IPS DF 6.9 (cell line): ENCODE measurements around the gene NXPH2.
"Not testable (repeated sequence)": the region's sequence is repeated elsewhere in the genome, so short reads cannot be mapped to it uniquely, and the experiment has no call there.

ENCODE experiments used
- DNase-seq: peaks from one replicate; pipeline ENCODE4 v3.0.0-alpha.2; 2013; ENCODE audit warnings: low read depth, low spot score
- H3K27ac ChIP-seq: one replicate; pipeline ENCODE4 v1.5.1; 2013; ENCODE audit warnings: low read length, control low read depth
- H3K27me3 ChIP-seq: 2 replicates; pipeline ENCODE4 v1.6.1; 2013; ENCODE audit warnings: mild to moderate bottlenecking, low read length; ENCODE audit not compliant: control insufficient read depth, insufficient read depth
- H3K36me3 ChIP-seq: 2 replicates; pipeline ENCODE4 v1.6.1; 2013; ENCODE audit warnings: low read length; ENCODE audit not compliant: control insufficient read depth, insufficient read depth
- H3K4me1 ChIP-seq: 2 replicates; pipeline ENCODE4 v1.6.1; 2013; ENCODE audit warnings: low read length; ENCODE audit not compliant: control insufficient read depth, insufficient read depth
- H3K4me3 ChIP-seq: 2 replicates; pipeline ENCODE4 v1.5.1; 2013; ENCODE audit warnings: mild to moderate bottlenecking, low read length
- H3K9me3 ChIP-seq: 2 replicates; pipeline ENCODE4 v1.6.1; 2013; ENCODE audit warnings: low read length, inconsistent platforms; ENCODE audit not compliant: control insufficient read depth, insufficient read depth
- WGBS: extraction: QIAGEN DNeasy Blood & Tissue Kit; methylation state at CpG from one replicate; pipeline ENCODE4 v1.1.7; 2013; ENCODE audit warnings: mixed read lengths, missing lambda C conversion rate; ENCODE audit not compliant: insufficient read length, insufficient coverage; 5-methylcytosine and 5-hydroxymethylcytosine counted together

The NXPH2 gene

GRCh38 chr2:138760676-138761075, 19.5 kb downstream of the NXPH2 start:
- no peak overlapping the region for H3K27ac ChIP-seq
- no CpG with 5 or more reads among the region's 3 CpGs for WGBS
- H3K4me3 ChIP-seq: no peak overlapping the region
- no peaks in the 10 kb centered on the region for H3K27me3 ChIP-seq
- no peaks in the 10 kb centered on the region for H3K4me1 ChIP-seq
- DNase-seq: no peak
- H3K9me3 ChIP-seq: no peaks in the 10 kb centered on the region
- no peaks in the 10 kb centered on the region for H3K36me3 ChIP-seq

GRCh38 chr2:138757384-138757783, 22.8 kb downstream of the NXPH2 start:
- no CpG with 5 or more reads among the region's 2 CpGs for WGBS
- Histone ChIP-seq H3K36me3 (no peaks in the 10 kb centered on the region), H3K9me3 (no peaks in the 10 kb centered on the region), H3K4me3 (no peak overlapping the region), H3K4me1 (no peaks in the 10 kb centered on the region), H3K27me3 (no peaks in the 10 kb centered on the region), H3K27ac (no peak overlapping the region)
- DNase-seq: no peak

GRCh38 chr2:138752197-138752956, 27.8 kb downstream of the NXPH2 start:
- Histone ChIP-seq H3K9me3 (no peaks in the 10 kb centered on the region; the same call in 1 of the 2 replicates), H3K27ac (no peak overlapping the region), H3K4me3 (no peak overlapping the region), H3K36me3 (no peaks in the 10 kb centered on the region), H3K27me3 (no peaks in the 10 kb centered on the region), H3K4me1 (no peaks in the 10 kb centered on the region)
- no CpG with 5 or more reads among the region's 7 CpGs for WGBS
- no peak for DNase-seq

- WGBS: no CpG with 5 or more reads among the region's 3 CpGs
These were observed 35.5 kb downstream of the NXPH2 start for GRCh38 chr2:138744713-138745112.

DNA sequence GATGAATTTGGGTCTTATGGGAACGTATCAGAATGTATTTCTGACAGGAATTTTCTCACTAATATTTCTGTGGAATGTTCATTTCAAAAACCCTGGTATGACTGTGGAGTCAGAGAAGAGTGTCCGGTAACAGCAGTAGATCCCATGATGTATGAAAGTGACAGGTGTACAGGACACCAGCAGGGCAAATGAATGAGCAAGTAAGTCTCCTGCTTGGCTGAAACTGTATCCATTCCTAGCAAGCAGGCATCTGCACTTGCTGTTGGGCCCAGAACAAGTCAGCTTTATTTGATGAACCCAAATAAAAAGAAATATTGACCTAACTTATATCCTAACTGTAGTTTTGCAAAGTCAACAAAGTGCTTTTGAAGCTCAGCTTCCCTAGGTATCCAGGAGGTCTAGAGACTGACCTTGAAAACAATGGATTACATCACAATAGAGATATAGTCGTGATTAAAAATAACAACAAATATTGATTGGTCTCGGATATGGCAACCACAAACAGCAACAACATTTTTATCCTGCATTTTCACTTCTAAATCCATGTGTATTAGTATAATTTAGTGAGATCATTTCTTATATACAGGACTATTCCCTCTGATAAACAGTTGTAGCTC, 37.6 kb downstream of the NXPH2 start:
- H3K36me3 ChIP-seq: no peaks in the 10 kb centered on the region
- no peak for DNase-seq
- H3K27ac ChIP-seq: no peak overlapping the region
- WGBS: no CpG with 5 or more reads among the region's 4 CpGs
- H3K9me3 ChIP-seq: no peaks in the 10 kb centered on the region; the same call in 1 of the 2 replicates
- no peak overlapping the region for H3K4me3 ChIP-seq
- H3K27me3 ChIP-seq: no peaks in the 10 kb centered on the region
- H3K4me1 ChIP-seq: no peaks in the 10 kb centered on the region

More at GRCh38 chr2:138744713-138745112, 35.5 kb downstream of the NXPH2 start:
- Histone ChIP-seq H3K27me3 (no peaks in the 10 kb centered on the region), H3K4me3 (no peak overlapping the region), H3K9me3 (no peaks in the 10 kb centered on the region; the same call in 1 of the 2 replicates), H3K27ac (no peak overlapping the region), H3K4me1 (no peaks in the 10 kb centered on the region), H3K36me3 (no peaks in the 10 kb centered on the region)
- DNase-seq: no peak

DNA sequence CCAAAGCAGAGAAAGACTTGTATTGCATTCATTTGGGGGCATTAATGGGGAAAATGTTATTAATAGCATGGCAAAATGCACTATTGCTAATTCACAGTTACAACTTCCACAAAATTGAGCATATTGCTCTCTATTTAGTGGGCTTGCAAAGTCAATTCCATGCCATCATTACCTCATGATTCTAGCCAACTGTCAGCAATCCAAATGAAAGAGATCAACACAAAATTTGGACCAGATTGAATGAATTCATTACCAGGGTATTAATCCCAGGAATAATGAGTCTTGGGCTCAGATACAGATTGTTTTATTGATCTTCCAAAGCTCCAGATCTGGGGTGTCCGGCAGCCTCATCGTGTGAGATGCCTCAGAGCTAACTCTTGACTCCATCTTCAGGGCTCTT, 38.3 kb downstream of the NXPH2 start:
- WGBS: no CpG with 5 or more reads among the region's 2 CpGs
- Histone ChIP-seq H3K36me3 (no peaks in the 10 kb centered on the region), H3K27me3 (no peaks in the 10 kb centered on the region), H3K4me1 (no peaks in the 10 kb centered on the region), H3K27ac (no peak overlapping the region), H3K9me3 (peaks cover 2% of the 10 kb centered on the region), H3K4me3 (no peak overlapping the region)
- no peak for DNase-seq

DNA sequence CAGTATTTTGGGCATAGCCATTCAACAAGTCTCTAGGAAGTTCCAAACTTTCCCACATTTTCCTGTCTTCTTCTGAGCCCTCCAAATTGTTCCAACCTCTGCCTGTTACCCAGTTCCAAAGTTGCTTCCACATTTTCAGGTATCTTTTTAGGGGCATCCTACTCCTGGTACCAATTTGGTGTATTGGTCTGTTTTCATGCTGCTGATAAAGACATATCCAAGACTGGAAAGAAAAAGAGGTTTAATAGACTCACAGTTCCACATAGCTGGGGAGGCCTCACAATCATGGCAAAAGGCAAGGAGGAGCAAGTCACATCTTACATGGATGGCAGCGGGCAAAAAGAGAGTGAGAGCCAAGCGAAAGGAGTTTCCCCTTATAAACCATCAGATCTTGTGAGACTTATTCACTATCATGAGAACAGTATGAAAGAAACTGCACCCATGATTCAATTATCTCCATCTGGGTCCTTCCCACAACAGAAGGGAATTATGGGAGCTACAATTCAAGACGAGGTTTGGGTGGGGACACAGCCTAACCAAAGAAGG, 43.1 kb downstream of the NXPH2 start:
- WGBS: no CpG with 5 or more reads among the region's 3 CpGs
- not testable (repeated sequence) for H3K27ac ChIP-seq

GRCh38 chr2:138732651-138733050, 47.5 kb downstream of the NXPH2 start:
- no peaks in the 10 kb centered on the region for H3K4me1 ChIP-seq
- H3K4me3 ChIP-seq: no peak overlapping the region
- no CpG with 5 or more reads among the region's 1 CpG for WGBS
- H3K27ac ChIP-seq: no peak overlapping the region
- H3K27me3 ChIP-seq: no peaks in the 10 kb centered on the region
- peaks cover 2% of the 10 kb centered on the region for H3K9me3 ChIP-seq
- no peaks in the 10 kb centered on the region for H3K36me3 ChIP-seq
- no peak for DNase-seq

More for the DNA sequence above, 43.1 kb downstream of the NXPH2 start:
- DNase-seq, H3K4me3 ChIP-seq, H3K9me3 ChIP-seq, H3K36me3 ChIP-seq, H3K4me1 ChIP-seq, H3K27me3 ChIP-seq: not testable (repeated sequence)

DNA sequence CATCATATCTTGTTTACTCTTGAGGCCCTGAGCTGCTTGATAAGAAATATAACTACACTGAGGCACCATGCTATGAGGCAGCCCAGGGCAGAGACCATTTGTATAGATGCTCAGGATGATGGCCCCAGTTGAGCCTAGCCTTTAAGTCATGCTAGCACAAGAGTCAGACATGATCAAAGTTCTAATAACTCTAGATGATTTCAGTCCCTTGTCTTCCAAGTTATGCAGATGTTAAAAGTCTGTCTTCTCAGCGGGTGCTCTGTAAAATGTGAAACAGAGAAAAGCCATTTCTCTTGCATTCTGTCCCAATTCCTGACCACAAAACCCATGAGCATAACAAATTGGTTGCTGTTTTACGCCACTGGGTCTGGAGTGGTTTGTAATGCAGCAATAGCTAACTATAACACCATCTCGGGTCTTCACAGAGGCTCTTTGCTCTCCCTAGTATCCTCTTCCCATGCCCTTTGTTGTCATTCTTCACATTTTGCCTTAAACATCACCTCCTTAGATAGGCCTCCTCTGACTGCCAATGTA, 49.6 kb downstream of the NXPH2 start:
- no CpG with 5 or more reads among the region's 3 CpGs for WGBS
- Histone ChIP-seq H3K4me1 (no peaks in the 10 kb centered on the region), H3K9me3 (no peaks in the 10 kb centered on the region), H3K4me3 (no peak overlapping the region), H3K36me3 (no peaks in the 10 kb centered on the region), H3K27ac (no peak overlapping the region), H3K27me3 (no peaks in the 10 kb centered on the region)
- DNase-seq: no peak

- Histone ChIP-seq H3K27ac (no peak overlapping the region), H3K36me3 (no peaks in the 10 kb centered on the region), H3K4me3 (no peak overlapping the region), H3K9me3 (no peaks in the 10 kb centered on the region), H3K27me3 (no peaks in the 10 kb centered on the region), H3K4me1 (no peaks in the 10 kb centered on the region)
- no peak for DNase-seq
- no CpG with 5 or more reads among the region's 1 CpG for WGBS
These were observed 52.2 kb downstream of the NXPH2 start for GRCh38 chr2:138727956-138728355.
